Activated CD4-positive, alpha-beta T cell treated with anti-CD3 and anti-CD28 coated beads, Interleukin-2, amount 50 U/mL, for 16 hours (primary cell): ENCODE measurements around the gene FAM236D.
"Not testable (repeated sequence)": the region's sequence is repeated elsewhere in the genome, so short reads cannot be mapped to it uniquely, and the experiment has no call there.

Experiments
- DNase-seq: peaks from one replicate; pipeline ENCODE4 v3.0.0-alpha.2; 2020

FAM236D gene

GRCh38 chrX:72808110-72808509 lies at the start of gene FAM236D:
TSS of gene FAM236D (minus strand) at chrX:72808210. CDS start at chrX:72808110, 100 bp downstream.
- not testable (repeated sequence) for DNase-seq

- DNase-seq, result not testable (repeated sequence)
Observed at GRCh38 chrX:72837532-72837931, 29.5 kb upstream of the FAM236D start.

- not testable (repeated sequence) for DNase-seq
Observed at GRCh38 chrX:72830701-72831100, 22.7 kb upstream of the FAM236D start.

GRCh38 chrX:72790390-72790789 lies 17.6 kb downstream of the FAM236D start:
- not testable (repeated sequence) for DNase-seq

- not testable (repeated sequence) for DNase-seq
Observed at GRCh38 chrX:72788142-72788541, 19.9 kb downstream of the FAM236D start.

- not testable (repeated sequence) for DNase-seq
Observed at GRCh38 chrX:72783964-72784363, 24.0 kb downstream of the FAM236D start.

GRCh38 chrX:72783365-72783936 lies 24.6 kb downstream of the FAM236D start:
- DNase-seq, result not testable (repeated sequence)

- not testable (repeated sequence) for DNase-seq
Observed at GRCh38 chrX:72782560-72782959, 25.4 kb downstream of the FAM236D start, which contains the start of gene FAM236B. TSS of gene FAM236B (minus strand) at chrX:72782660. CDS start at chrX:72782560, 100 bp downstream.

- not testable (repeated sequence) for DNase-seq
Observed at GRCh38 chrX:72778146-72778545, 29.9 kb downstream of the FAM236D start.

- not testable (repeated sequence) for DNase-seq
Observed at GRCh38 chrX:72777467-72777790, 30.6 kb downstream of the FAM236D start.

GRCh38 chrX:72776653-72777466 lies 31.1 kb downstream of the FAM236D start, which contains the start of gene DMRTC1B:
TSS of gene DMRTC1B (plus strand) at chrX:72776890. CDS start at chrX:72845136, 68,246 bp downstream.
- not testable (repeated sequence) for DNase-seq

GRCh38 chrX:72760454-72760853 lies 47.6 kb downstream of the FAM236D start:
- DNase-seq, result not testable (repeated sequence)
